WTC11 (cell line): ENCODE measurements around the gene SPTLC3.

Experiments
- CBFB ChIP-seq: sonication (generic); formaldehyde crosslinking; IDR thresholded peaks from 2 replicates; pipeline ENCODE4 v1.8.1; 2022; ENCODE audit warnings: mild to moderate bottlenecking, low read depth, missing genetic modification reagents
- ETV6 ChIP-seq: sonication (generic); formaldehyde crosslinking; IDR thresholded peaks from 2 replicates; pipeline ENCODE4 v1.8.1; 2022; ENCODE audit warnings: mild to moderate bottlenecking, missing genetic modification reagents
- ZNF138 ChIP-seq: sonication (generic); formaldehyde crosslinking; conservative IDR thresholded peaks from 2 replicates; pipeline ENCODE4 v1.8.1; 2022; ENCODE audit warnings: mild to moderate bottlenecking, moderate library complexity, missing genetic modification reagents

GRCh38 chr20:13147071-13147963 lies 138.5 kb downstream of the SPTLC3 start:
- no peak for TF ChIP-seq ZNF138 (CRISPR knock-in tag)
- no peak for TF ChIP-seq CBFB
- TF ChIP-seq ETV6 (CRISPR knock-in tag) = no peak
